GM21381 (cell line): ENCODE measurements around the gene TSSC4.

ENCODE experiments used
- ATAC-seq: cut with Tn5 transposase; IDR thresholded peaks from one replicate; pipeline ENCODE4 v1.9.1; 2021; ENCODE audit warnings: mild to moderate bottlenecking, moderate library complexity; ENCODE audit not compliant: unreplicated experiment

TSSC4 gene

GRCh38 chr11:2431395-2431794 lies 30.8 kb downstream of the TSSC4 start:
- no peak for ATAC-seq

GRCh38 chr11:2432171-2432621 lies 31.6 kb downstream of the TSSC4 start:
- ATAC-seq: no peak

- no peak for ATAC-seq
Observed at GRCh38 chr11:2432628-2433071, 32.1 kb downstream of the TSSC4 start.

- no peak for ATAC-seq
Observed at GRCh38 chr11:2433106-2433925, 32.8 kb downstream of the TSSC4 start.

GRCh38 chr11:2434008-2434407 lies 33.5 kb downstream of the TSSC4 start:
- ATAC-seq: no peak

- no peak for ATAC-seq
Observed at GRCh38 chr11:2434506-2435255, 34.1 kb downstream of the TSSC4 start.

- ATAC-seq: no peak
Observed at GRCh38 chr11:2435288-2436012, 34.9 kb downstream of the TSSC4 start.

- no peak for ATAC-seq
Observed at GRCh38 chr11:2436013-2436520, 35.5 kb downstream of the TSSC4 start.

- ATAC-seq: no peak
Observed at GRCh38 chr11:2436521-2437031, 36.0 kb downstream of the TSSC4 start.

GRCh38 chr11:2437516-2437915 lies 37.0 kb downstream of the TSSC4 start:
- no peak for ATAC-seq

GRCh38 chr11:2439820-2440219 lies 39.3 kb downstream of the TSSC4 start:
- ATAC-seq: no peak

- no peak for ATAC-seq
Observed at GRCh38 chr11:2440646-2441045, 40.1 kb downstream of the TSSC4 start.

- ATAC-seq: no peak
Observed at GRCh38 chr11:2441171-2441570, 40.6 kb downstream of the TSSC4 start.

- ATAC-seq: no peak
Observed at GRCh38 chr11:2442589-2442988, 42.0 kb downstream of the TSSC4 start.

- ATAC-seq: no peak
Observed at GRCh38 chr11:2443406-2443805, 42.9 kb downstream of the TSSC4 start.

- no peak for ATAC-seq
Observed at GRCh38 chr11:2443881-2444820, 43.6 kb downstream of the TSSC4 start, which contains the start of gene TRPM5. Gene TRPM5, minus strand, starts transcription at chr11:2444514. Its CDS starts 21,478 bp downstream, at chr11:2423036.

- no peak for ATAC-seq
Observed at GRCh38 chr11:2444821-2445745, 44.5 kb downstream of the TSSC4 start, which contains the start of gene KCNQ1. Gene KCNQ1, plus strand, starts transcription at chr11:2445008. Its CDS starts 91 bp downstream, at chr11:2445099.

- ATAC-seq: no peak
Observed at GRCh38 chr11:2445746-2446551, 45.4 kb downstream of the TSSC4 start.
